SK-N-SH (cell line): ENCODE data around the gene LHFPL6.

Source experiments
- CHD2 ChIP-seq: fragments of 150-350 bp; IDR thresholded peaks from 2 replicates; pipeline ENCODE4 v1.6.1; 2018; ENCODE audit warnings: low read length; ENCODE audit not compliant: partially characterized antibody
- CTCF ChIP-seq: fragments of 200-600 bp; sonication (generic); IDR thresholded peaks from 2 replicates; pipeline ENCODE4 v1.6.1; 2017; ENCODE audit warnings: antibody characterized with exemption, mild to moderate bottlenecking, moderate library complexity
- EP300 ChIP-seq, 2 experiments: IDR thresholded peaks; 2 replicates each; pipeline versions ENCODE4 v1.4.0 to v1.6.1; 2012; ENCODE audit warnings: borderline replicate concordance in 1 of 2, low read depth in 1 of 2, low read length in 1 of 2
- PBX3 ChIP-seq: IDR thresholded peaks from 2 replicates; pipeline ENCODE4; 2012
- USF1 ChIP-seq: IDR thresholded peaks from 2 replicates; pipeline ENCODE4 v1.4.0; 2012; ENCODE audit warnings: low read depth, borderline replicate concordance
- YY1 ChIP-seq: IDR thresholded peaks from 2 replicates; pipeline ENCODE4 v1.4.0; 2012; ENCODE audit warnings: low read depth, mild to moderate bottlenecking

GRCh38 chr13:39527961-39528660 lies 74.9 kb downstream of the LHFPL6 start:
- TF ChIP-seq EP300 (IDR thresholded peaks at IDR 0.05; ENCODE audit: borderline replicate concordance in 1 of 2, low read depth in 1 of 2, low read length in 1 of 2) (peak in 1 of 2 experiments; percentile 74; a peak in 1 of 4 replicates), CHD2 (no peak), CTCF (no peak), USF1 (no peak), YY1 (no peak), PBX3 (peak; percentile 71)
